ENCODE results near the gene OS9. TPM values are rescaled to one million over a fixed set of nuclear protein-coding genes. Genes with fewer than 3 reads are reported as not detected.
A peak's percentile ranks its signal among the peaks of the same experiment; 100 is the strongest.

The OS9 gene
- total and polyA plus RNA-seq, 9 of the 15 experiments (the other 6 are each of a cell fraction or from before 2014, with no cell fraction given): 4.6 to 105 (median 89.5) TPM

DNA sequence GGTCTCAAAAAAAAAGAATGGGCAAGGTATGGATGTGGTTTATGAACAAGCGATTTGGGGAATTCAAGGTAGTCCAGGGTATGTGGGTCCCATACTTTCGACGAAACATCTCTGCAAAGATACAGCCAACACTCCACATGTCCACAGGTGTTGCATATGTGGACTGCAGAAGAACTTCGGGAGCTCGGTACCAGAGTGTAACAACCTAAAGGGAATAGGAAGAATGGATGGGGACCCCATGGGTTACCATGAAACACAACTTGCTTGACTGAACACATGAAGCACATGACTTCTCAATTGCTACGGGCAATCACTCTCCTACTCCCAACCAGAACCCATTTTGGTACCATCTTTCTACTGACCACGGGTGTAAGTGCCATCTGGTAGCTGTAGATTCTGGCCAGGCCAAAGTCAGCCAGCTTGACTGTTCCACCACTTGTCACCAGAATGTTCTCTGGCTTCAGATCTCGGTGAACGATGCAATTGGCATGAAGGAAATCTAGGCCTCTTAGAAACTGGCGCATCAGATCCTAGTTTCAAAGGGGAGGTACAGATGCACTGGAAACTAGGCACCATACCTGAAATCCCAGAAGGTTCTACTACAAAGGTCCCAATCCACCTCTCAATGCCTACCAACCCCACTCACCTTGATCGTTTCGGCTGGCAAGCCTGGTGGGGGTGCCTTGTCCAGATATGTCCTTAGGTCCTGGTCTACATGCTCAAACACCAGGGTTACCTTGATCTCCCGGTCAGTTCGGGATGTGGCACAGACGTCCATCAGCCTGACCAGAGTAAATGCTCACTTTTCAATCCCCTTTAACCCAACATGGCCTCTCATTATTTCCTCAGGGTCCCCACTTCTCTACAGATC lies 56.9 kb downstream of the OS9 start:
- Histone ChIP-seq H4K20me1 (replicated peaks; ENCODE audit: control insufficient read depth, insufficient read depth, low read length) (no peaks in the 10 kb centered on the region), H3K27me3 (ENCODE audit: control insufficient read depth in 2 of 2, insufficient read depth in 2 of 2, low read length in 2 of 2) (no peaks in the 10 kb centered on the region; a peak in 1 of 5 replicates), H3K9me3 (replicated peaks; ENCODE audit: control insufficient read depth, insufficient read depth, low read depth, low read length) (no peaks in the 10 kb centered on the region), H3K4me2 (ENCODE audit: insufficient read depth, low read length) (peak overlapping the region; percentile 99), H2AFZ (ENCODE audit: low read depth, low read length) (no peak overlapping the region), H3K36me3 (ENCODE audit: control insufficient read depth, insufficient read depth, low read length) (peaks cover 56% of the 10 kb centered on the region), H3K9ac (ENCODE audit: insufficient read depth in 1 of 2, low read depth in 2 of 2, low read length in 2 of 2) (peak overlapping the region; percentile 97), H3K79me2 (ENCODE audit: control insufficient read depth, insufficient read depth, low read length) (peaks cover 39% of the 10 kb centered on the region), H3K9me1 (ENCODE audit: control insufficient read depth, insufficient read depth, low read length) (no peaks in the 10 kb centered on the region), H3K4me1 (replicated peaks in 1 of 2; ENCODE audit: control insufficient read depth in 2 of 2, insufficient read depth in 2 of 2, low read length in 2 of 2) (peaks cover 25 to 40% of the 10 kb centered on the region in 2 experiments), H3K4me3 (peak overlapping the region; percentile 66), H3K27ac (ENCODE audit: extremely low read depth, low read depth, low read length) (peak overlapping the region; percentile 96)
- in situ Hi-C loops (cut with MboI) (no loop called here), intact Hi-C loops (cut with micrococcal nuclease) (no loop called here)
- BruUV-seq (replicated peaks): no TSS peak
- no peak for FAIRE-seq
- ChIA-PET POLR2A (interaction anchor here (0.6 to 0.7 kb wide), 2 partner anchors 142 to 238 kb away, joined by 3 read pairs; no protein-coding TSS in a partner anchor), CTCF (ENCODE audit: low intra/inter-chr PET ratio) (no interaction called here)
- no peak for ATAC-seq
- 53% methylated on average over 15 of the region's 15 CpGs for WGBS (ENCODE audit: insufficient coverage, low coverage, missing lambda C conversion rate)
- no peak for DNase-seq (ENCODE audit: extremely low read depth in 1 of 4, low spot score in 3 of 4)
- TF ChIP-seq C11orf30 (IDR thresholded peaks at IDR 0.05; ENCODE audit: low read depth) (no peak), E2F6 (IDR thresholded peaks at IDR 0.05; ENCODE audit: borderline replicate concordance in 1 of 2, extremely low read depth in 1 of 2, insufficient read depth in 1 of 2, insufficient read length in 1 of 2, low read depth in 1 of 2, low read length in 1 of 2, poor library complexity in 1 of 2, severe bottlenecking in 1 of 2) (peak in 1 of 2 experiments; percentile 9), THRAP3 (IDR thresholded peaks at IDR 0.05; ENCODE audit: borderline replicate concordance) (0 out of 2 replicates have a peak, but pooled peaks have one; percentile 13), NFXL1 (CRISPR knock-in tag; IDR thresholded peaks at IDR 0.05) (no peak), RBFOX2 (IDR thresholded peaks at IDR 0.05; ENCODE audit: low read depth, low read length) (peak; percentile 34; the same call in 1 of the 2 replicates), CEBPG (CRISPR knock-in tag; IDR thresholded peaks at IDR 0.05) (peak; percentile 29; the same call in 1 of the 2 replicates), CEBPG (tag; conservative IDR thresholded peaks at IDR 0.05 in 1 of 2, IDR thresholded peaks at IDR 0.05 in 1 of 2) (no peak)
- TF ChIP-seq, protein P1, sequence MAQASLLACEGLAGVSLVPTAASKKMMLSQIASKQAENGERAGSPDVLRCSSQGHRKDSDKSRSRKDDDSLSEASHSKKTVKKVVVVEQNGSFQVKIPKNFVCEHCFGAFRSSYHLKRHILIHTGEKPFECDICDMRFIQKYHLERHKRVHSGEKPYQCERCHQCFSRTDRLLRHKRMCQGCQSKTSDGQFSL (CRISPR knock-in tag; IDR thresholded peaks at IDR 0.05): 0 out of 2 replicates have a peak, but pooled peaks have one; percentile 9
- TF ChIP-seq, protein P1 (tag; IDR thresholded peaks at IDR 0.05): no peak
